Natural killer cell (primary cell): ENCODE results near the gene NR1I3. TPM values are rescaled to one million over a fixed set of nuclear protein-coding genes. Genes with fewer than 3 reads are reported as not detected.

Source experiments
- ATAC-seq, 3 donors: fragments of 150-1000 bp in 2 of 3; fragments of 200-7000 bp in 1 of 3; cut with Tn5 transposase; 1 replicate in 1 of 3; 2 replicates in 2 of 3; pipeline ENCODE4 v1.10.0; 2021; ENCODE audit warnings: mild to moderate bottlenecking in 2 of 3, moderate library complexity in 2 of 3
- DNase-seq, 2 donors: peaks; one replicate each; pipeline versions ENCODE4 v3.0.0 to v3.0.0-alpha.2; 2013 to 2021; ENCODE audit warnings: mixed read lengths in 1 of 2
- H3K27ac ChIP-seq: one replicate; pipeline ENCODE4 v1.5.1; 2013; ENCODE audit warnings: mild to moderate bottlenecking, low read length
- H3K27me3 ChIP-seq: one replicate; pipeline ENCODE4 v1.6.1; 2013; ENCODE audit warnings: low read length; ENCODE audit not compliant: control insufficient read depth, insufficient read depth
- H3K36me3 ChIP-seq: one replicate; pipeline ENCODE4 v1.6.1; 2013; ENCODE audit warnings: low read length; ENCODE audit not compliant: control insufficient read depth, insufficient read depth
- H3K4me1 ChIP-seq: one replicate; pipeline ENCODE4 v1.6.1; 2013; ENCODE audit warnings: low read length; ENCODE audit not compliant: control insufficient read depth, insufficient read depth
- H3K4me3 ChIP-seq: one replicate; pipeline ENCODE4 v1.5.1; 2013; ENCODE audit warnings: low read length
- H3K9me3 ChIP-seq: one replicate; pipeline ENCODE4 v1.6.1; 2013; ENCODE audit warnings: low read length; ENCODE audit not compliant: control insufficient read depth, insufficient read depth
- H3K27ac Mint-ChIP-seq, 2 donors: one replicate each; pipeline ENCODE4 v1.8.0; 2022; ENCODE audit warnings: mild to moderate bottlenecking in 2 of 2, mixed read lengths in 2 of 2, moderate library complexity in 1 of 2
- H3K27me3 Mint-ChIP-seq, 2 donors: one replicate each; pipeline ENCODE4 v1.8.0; 2022; ENCODE audit warnings: low read depth in 2 of 2, mixed read lengths in 2 of 2
- H3K36me3 Mint-ChIP-seq: one replicate; pipeline ENCODE4 v1.8.0; 2022; ENCODE audit warnings: mixed read lengths
- H3K4me1 Mint-ChIP-seq, 2 donors: one replicate each; pipeline ENCODE4 v1.8.0; 2022; ENCODE audit warnings: mixed read lengths in 2 of 2
- H3K4me3 Mint-ChIP-seq: one replicate; pipeline ENCODE4 v1.8.0; 2022; ENCODE audit warnings: mild to moderate bottlenecking, moderate library complexity, mixed read lengths
- H3K9me3 Mint-ChIP-seq, 2 donors: one replicate each; pipeline ENCODE4 v1.8.0; 2022; ENCODE audit warnings: mixed read lengths in 2 of 2
- CTCF ChIP-seq: fragments of 200-600 bp; IDR thresholded peaks from one replicate; pipeline ENCODE4 v1.8.0; 2022; ENCODE audit warnings: antibody characterized with exemption
- WGBS: methylation state at CpG from one replicate; pipeline ENCODE4 v1.1.7; 2013; ENCODE audit warnings: missing lambda C conversion rate; ENCODE audit not compliant: insufficient coverage; 5-methylcytosine and 5-hydroxymethylcytosine counted together
- intact Hi-C: fragments of 100-400 bp; cut with micrococcal nuclease; formaldehyde crosslinking; loops from one replicate; pipeline ENCODE4 v1.14.2; 2022
- total RNA-seq, 4 donors: library from RNA; stranded (reverse); fragments of 120-200 nt in 1 of 4; gene quantifications; one replicate each; pipeline versions ENCODE4 v1.2.3 to v1.2.4, GENCODE V29; 2013 to 2022

NR1I3 gene
- total RNA-seq, 3 donors from 2014 or later (not counting 1 experiment from before 2014, with no cell fraction given), result not detected

GRCh38 chr1:161191971-161192370 is 46.0 kb downstream of the NR1I3 start:
- Histone ChIP-seq H3K4me1 (peaks cover 69% of the 10 kb centered on the region), H3K27me3 (no peaks in the 10 kb centered on the region), H3K4me3 (no peak overlapping the region), H3K9me3 (no peaks in the 10 kb centered on the region), H3K27ac (no peak overlapping the region), H3K36me3 (no peaks in the 10 kb centered on the region)
- ATAC-seq, result no peak
- Mint-ChIP-seq H3K27me3 (no peaks in the 10 kb centered on the region), H3K4me1 (peaks cover 48 to 60% of the 10 kb centered on the region in 2 donors), H3K9me3 (no peaks in the 10 kb centered on the region), H3K36me3 (no peaks in the 10 kb centered on the region), H3K27ac (peak overlapping the region; percentile 89 to 92), H3K4me3 (no peak overlapping the region)
- intact Hi-C loops, result no loop called here
- no peak for DNase-seq
- TF ChIP-seq CTCF, result no peak
- 80% methylated on average over 7 of the region's 8 CpGs for WGBS

GRCh38 chr1:161190962-161191521 is 47.0 kb downstream of the NR1I3 start:
- Mint-ChIP-seq H3K9me3 (no peaks in the 10 kb centered on the region), H3K27ac (peak overlapping the region; percentile 21 to 59), H3K4me1 (peaks cover 58 to 65% of the 10 kb centered on the region in 2 donors), H3K36me3 (no peaks in the 10 kb centered on the region), H3K4me3 (no peak overlapping the region), H3K27me3 (no peaks in the 10 kb centered on the region)
- H3K27ac ChIP-seq, result no peak overlapping the region
- no peaks in the 10 kb centered on the region for H3K36me3 ChIP-seq
- intact Hi-C loops, result no loop called here
- no peaks in the 10 kb centered on the region for H3K9me3 ChIP-seq
- H3K27me3 ChIP-seq, result no peaks in the 10 kb centered on the region
- TF ChIP-seq CTCF, result no peak
- DNase-seq (no peak), ATAC-seq (peak in 1 of 3 donors; percentile 26)
- no peak overlapping the region for H3K4me3 ChIP-seq
- H3K4me1 ChIP-seq, result peaks cover 71% of the 10 kb centered on the region
- WGBS, result 92% methylated on average over 22 of the region's 22 CpGs

- TF ChIP-seq CTCF, result no peak
- Mint-ChIP-seq H3K27ac (peak overlapping the region; percentile 73 to 95), H3K4me1 (peaks cover 63 to 66% of the 10 kb centered on the region in 2 donors), H3K27me3 (no peaks in the 10 kb centered on the region), H3K36me3 (no peaks in the 10 kb centered on the region), H3K9me3 (no peaks in the 10 kb centered on the region), H3K4me3 (no peak overlapping the region)
- H3K4me3 ChIP-seq, result no peak overlapping the region
- intact Hi-C loops, result no loop called here
- H3K4me1 ChIP-seq, result peaks cover 65% of the 10 kb centered on the region
- DNase-seq (no peak), ATAC-seq (no peak)
- H3K27me3 ChIP-seq, result no peaks in the 10 kb centered on the region
- no peaks in the 10 kb centered on the region for H3K9me3 ChIP-seq
- no peak overlapping the region for H3K27ac ChIP-seq
- WGBS, result 94% methylated on average over 2 of the region's 5 CpGs
- H3K36me3 ChIP-seq, result no peaks in the 10 kb centered on the region
These were observed 49.0 kb downstream of the NR1I3 start for GRCh38 chr1:161189036-161189435.

- H3K4me3 Mint-ChIP-seq, result no peak overlapping the region
- H3K4me3 ChIP-seq, result no peak overlapping the region
- H3K4me1 ChIP-seq, result peaks cover 64% of the 10 kb centered on the region
- H3K9me3 ChIP-seq, result no peaks in the 10 kb centered on the region
- TF ChIP-seq CTCF, result no peak
- H3K27ac ChIP-seq, result peak overlapping the region; percentile 22
- peak overlapping the region; percentile 73 to 95 for H3K27ac Mint-ChIP-seq
- no peaks in the 10 kb centered on the region for H3K36me3 Mint-ChIP-seq
- WGBS, result 78% methylated on average over 6 of the region's 6 CpGs
- peaks cover 67 to 68% of the 10 kb centered on the region in 2 donors for H3K4me1 Mint-ChIP-seq
- ATAC-seq, result no peak
- no peaks in the 10 kb centered on the region for H3K27me3 Mint-ChIP-seq
- intact Hi-C loops, result no loop called here
- no peak for DNase-seq
- no peaks in the 10 kb centered on the region for H3K27me3 ChIP-seq
- no peaks in the 10 kb centered on the region for H3K9me3 Mint-ChIP-seq
- no peaks in the 10 kb centered on the region for H3K36me3 ChIP-seq
These were observed 49.6 kb downstream of the NR1I3 start for GRCh38 chr1:161188381-161188780.
